ENCODE data around the gene PHPT1. TPM values are rescaled to one million over a fixed set of nuclear protein-coding genes. Genes with fewer than 3 reads are reported as not detected.

The PHPT1 gene
- total RNA-seq, 1 donor from 2014 or later: 93.6 TPM

GRCh38 chr9:136854113-136854841 is 5.1 kb downstream of the PHPT1 start:
- Histone ChIP-seq H3K36me3 (peaks cover 16% of the 10 kb centered on the region), H3K4me3 (no peak overlapping the region), H3K9me3 (no peaks in the 10 kb centered on the region), H3K27me3 (ENCODE audit: low read depth) (no peaks in the 10 kb centered on the region), H3K27ac (no peak overlapping the region), H3K4me1 (peaks cover 23% of the 10 kb centered on the region)
- DNase-seq (no peak), ATAC-seq (no peak)
- intact Hi-C loops (cut with DNase I): no loop called here
- TF ChIP-seq CTCF (IDR thresholded peaks at IDR 0.05): no peak

- Histone ChIP-seq H3K36me3 (peaks cover 16% of the 10 kb centered on the region), H3K9me3 (no peaks in the 10 kb centered on the region), H3K4me3 (no peak overlapping the region), H3K27me3 (ENCODE audit: low read depth) (no peaks in the 10 kb centered on the region), H3K4me1 (peaks cover 23% of the 10 kb centered on the region), H3K27ac (no peak overlapping the region)
- ATAC-seq (no peak), DNase-seq (no peak)
- no peak for TF ChIP-seq CTCF (IDR thresholded peaks at IDR 0.05)
- intact Hi-C loops (cut with DNase I): no loop called here
These were observed 5.7 kb downstream of the PHPT1 start for GRCh38 chr9:136854842-136855460.

- no peaks in the 10 kb centered on the region for H3K27me3 ChIP-seq (ENCODE audit: low read depth)
- ATAC-seq (no peak), DNase-seq (no peak)
- no peak overlapping the region for H3K4me3 ChIP-seq
- no peak overlapping the region for H3K27ac ChIP-seq
- TF ChIP-seq CTCF (IDR thresholded peaks at IDR 0.05): no peak
- peaks cover 16% of the 10 kb centered on the region for H3K4me1 ChIP-seq
- peaks cover 18% of the 10 kb centered on the region for H3K36me3 ChIP-seq
- no peaks in the 10 kb centered on the region for H3K9me3 ChIP-seq
- intact Hi-C loops (cut with DNase I): no loop called here
These were observed 6.4 kb downstream of the PHPT1 start for GRCh38 chr9:136855461-136856078.

GRCh38 chr9:136856079-136856476 is 6.9 kb downstream of the PHPT1 start:
- peaks cover 11% of the 10 kb centered on the region for H3K4me1 ChIP-seq
- ATAC-seq: no peak
- H3K4me3 ChIP-seq: no peak overlapping the region
- no peak for DNase-seq
- TF ChIP-seq CTCF (IDR thresholded peaks at IDR 0.05): no peak
- H3K36me3 ChIP-seq: peaks cover 18% of the 10 kb centered on the region
- no peaks in the 10 kb centered on the region for H3K27me3 ChIP-seq (ENCODE audit: low read depth)
- intact Hi-C loops (cut with DNase I): no loop called here
- no peak overlapping the region for H3K27ac ChIP-seq
- H3K9me3 ChIP-seq: no peaks in the 10 kb centered on the region

GRCh38 chr9:136856541-136857141 is 7.4 kb downstream of the PHPT1 start:
- H3K4me1 ChIP-seq: peaks cover 11% of the 10 kb centered on the region
- peaks cover 18% of the 10 kb centered on the region for H3K36me3 ChIP-seq
- DNase-seq: no peak
- no peaks in the 10 kb centered on the region for H3K27me3 ChIP-seq (ENCODE audit: low read depth)
- H3K27ac ChIP-seq: no peak overlapping the region
- no peaks in the 10 kb centered on the region for H3K9me3 ChIP-seq
- TF ChIP-seq CTCF (IDR thresholded peaks at IDR 0.05): no peak
- intact Hi-C loops (cut with DNase I): no loop called here
- no peak overlapping the region for H3K4me3 ChIP-seq
- no peak for ATAC-seq
